Skeletal muscle tissue (tissue), 4 donors: ENCODE results near the gene FAM83D. TPM values are rescaled to one million over a fixed set of nuclear protein-coding genes. Genes with fewer than 3 reads are reported as not detected.

Source experiments
- H3K27ac ChIP-seq: one replicate; pipeline ENCODE4 v1.7.0; 2013; ENCODE audit warnings: mild to moderate bottlenecking, low read depth, low read length, inconsistent platforms
- H3K27me3 ChIP-seq, 3 donors: one replicate each; pipeline ENCODE4 v1.7.0; 2013; ENCODE audit warnings: low read length in 3 of 3; ENCODE audit not compliant: control insufficient read depth in 3 of 3, insufficient read depth in 3 of 3
- H3K36me3 ChIP-seq, 3 donors: one replicate each; pipeline ENCODE4 v1.7.0; 2013; ENCODE audit warnings: low read length in 3 of 3; ENCODE audit not compliant: control insufficient read depth in 3 of 3, insufficient read depth in 3 of 3
- H3K4me1 ChIP-seq, 3 donors: one replicate each; pipeline ENCODE4 v1.7.0; 2013; ENCODE audit warnings: low read length in 3 of 3, mild to moderate bottlenecking in 3 of 3; ENCODE audit not compliant: control insufficient read depth in 3 of 3, insufficient read depth in 3 of 3
- H3K4me3 ChIP-seq, 3 donors: one replicate each; pipeline ENCODE4 v1.7.0; 2013; ENCODE audit warnings: low read length in 3 of 3
- H3K9ac ChIP-seq, 3 donors: one replicate each; pipeline ENCODE4 v1.7.0; 2013; ENCODE audit warnings: low read length in 3 of 3, mild to moderate bottlenecking in 3 of 3, moderate library complexity in 2 of 3, low read depth in 1 of 3
- H3K9me3 ChIP-seq, 3 donors: one replicate each; pipeline ENCODE4 v1.7.0; 2013; ENCODE audit warnings: low read length in 3 of 3; ENCODE audit not compliant: control insufficient read depth in 3 of 3
- total RNA-seq: library from RNA; depleted of rRNA; stranded (reverse); fragments of >200 nt; gene quantifications from one replicate; pipeline ENCODE4 v1.2.3, GENCODE V29; 2014
- donor health status: Osteomylitis.

FAM83D gene
- total RNA-seq, 1 donor from 2014 or later = 4.2 TPM

GRCh38 chr20:38962044-38962927, 36.1 kb downstream of the FAM83D start, which contains the start of gene DHX35:
Gene DHX35, plus strand, starts transcription at chr20:38962344. Its CDS starts 24 bp downstream, at chr20:38962368.
- Histone ChIP-seq H3K27ac (peak within 1 kb of the TSS; percentile 94), H3K9me3 (no peaks in the 10 kb centered on the region), H3K4me1 (peaks cover 9 to 24% (median 12%) of the 10 kb centered on the region in 3 donors), H3K4me3 (peak within 1 kb of the TSS; percentile 82 to 95 (median 94)), H3K9ac (peak within 1 kb of the TSS; percentile 93 to 98 (median 93)), H3K36me3 (peaks cover 0 to 7% (median 4%) of the 10 kb centered on the region in 3 donors), H3K27me3 (no peaks in the 10 kb centered on the region)

DNA sequence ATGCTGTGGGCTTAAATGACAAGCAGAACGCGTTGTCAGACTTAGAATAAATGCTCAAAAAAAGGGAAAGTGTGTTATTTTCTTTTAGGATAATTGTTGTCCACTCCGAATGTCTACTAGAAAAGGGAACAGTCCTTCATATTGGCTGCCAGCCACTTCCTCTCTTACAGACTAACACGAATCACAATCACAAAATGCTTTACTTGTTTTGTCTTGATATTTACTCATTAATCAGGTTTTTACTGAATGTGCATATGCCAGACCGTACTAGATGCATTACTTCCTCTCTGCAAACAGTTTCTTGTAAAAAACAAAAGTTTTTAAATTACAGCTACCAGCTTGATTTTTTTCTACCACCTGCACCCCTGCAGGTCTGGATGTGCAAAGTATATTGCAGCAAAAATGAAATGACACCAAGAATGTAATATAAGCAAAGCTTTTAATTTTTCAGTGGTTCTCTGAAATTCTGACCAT, 36.7 kb downstream of the FAM83D start:
- peaks cover 9 to 24% (median 12%) of the 10 kb centered on the region in 3 donors for H3K4me1 ChIP-seq
- H3K4me3 ChIP-seq = peak overlapping the region; percentile 82 to 95 (median 94)
- no peaks in the 10 kb centered on the region for H3K27me3 ChIP-seq
- peak overlapping the region; percentile 94 for H3K27ac ChIP-seq
- peak overlapping the region; percentile 93 to 98 (median 93) for H3K9ac ChIP-seq
- H3K9me3 ChIP-seq = no peaks in the 10 kb centered on the region
- H3K36me3 ChIP-seq = peaks cover 0 to 7% (median 4%) of the 10 kb centered on the region in 3 donors

- no peak overlapping the region for H3K4me3 ChIP-seq
Observed at GRCh38 chr20:38963745-38964144, 37.5 kb downstream of the FAM83D start.

GRCh38 chr20:38965264-38965663, 39.0 kb downstream of the FAM83D start:
- Histone ChIP-seq H3K4me1 (peaks cover 9 to 24% (median 12%) of the 10 kb centered on the region in 3 donors), H3K9me3 (no peaks in the 10 kb centered on the region), H3K36me3 (peaks cover 7 to 21% (median 12%) of the 10 kb centered on the region in 3 donors), H3K27me3 (no peaks in the 10 kb centered on the region), H3K4me3 (no peak overlapping the region), H3K9ac (no peak overlapping the region), H3K27ac (no peak overlapping the region)

More at GRCh38 chr20:38963745-38964144, 37.5 kb downstream of the FAM83D start:
- peaks cover 9 to 24% (median 12%) of the 10 kb centered on the region in 3 donors for H3K4me1 ChIP-seq
- no peaks in the 10 kb centered on the region for H3K9me3 ChIP-seq
- H3K27ac ChIP-seq = no peak overlapping the region
- no peak overlapping the region for H3K9ac ChIP-seq
- H3K36me3 ChIP-seq = peaks cover 0 to 7% (median 4%) of the 10 kb centered on the region in 3 donors
- no peaks in the 10 kb centered on the region for H3K27me3 ChIP-seq

GRCh38 chr20:38968090-38968489, 41.9 kb downstream of the FAM83D start:
- Histone ChIP-seq H3K27me3 (no peaks in the 10 kb centered on the region), H3K27ac (no peak overlapping the region), H3K9me3 (no peaks in the 10 kb centered on the region), H3K9ac (no peak overlapping the region), H3K4me1 (peaks cover 2 to 7% (median 3%) of the 10 kb centered on the region in 3 donors), H3K36me3 (peaks cover 12 to 33% (median 22%) of the 10 kb centered on the region in 3 donors), H3K4me3 (no peak overlapping the region)

DNA sequence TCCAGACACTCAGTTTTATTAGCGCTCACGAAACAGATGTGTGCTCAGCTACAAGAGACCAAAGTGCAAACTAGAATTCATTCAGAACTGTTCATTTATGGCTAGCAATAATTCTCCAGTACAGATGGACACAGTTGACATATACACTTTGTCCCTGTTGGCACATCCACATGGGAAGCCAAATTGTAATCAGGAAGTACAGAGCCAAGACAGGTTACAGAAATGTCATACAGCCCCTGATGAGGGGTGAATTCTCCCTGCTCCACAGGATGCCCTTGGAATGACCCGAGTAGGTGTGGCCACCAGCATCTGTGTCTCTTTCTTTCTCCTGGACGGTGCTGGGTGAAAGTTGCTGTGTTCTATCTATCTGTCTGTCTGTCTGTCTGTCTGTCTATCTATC, 43.5 kb downstream of the FAM83D start:
- peaks cover 12 to 39% (median 26%) of the 10 kb centered on the region in 3 donors for H3K36me3 ChIP-seq
- no peak overlapping the region for H3K9ac ChIP-seq
- H3K4me3 ChIP-seq = no peak overlapping the region
- H3K9me3 ChIP-seq = no peaks in the 10 kb centered on the region
- H3K27me3 ChIP-seq = no peaks in the 10 kb centered on the region
- no peak overlapping the region for H3K27ac ChIP-seq
- no peaks in the 10 kb centered on the region for H3K4me1 ChIP-seq

DNA sequence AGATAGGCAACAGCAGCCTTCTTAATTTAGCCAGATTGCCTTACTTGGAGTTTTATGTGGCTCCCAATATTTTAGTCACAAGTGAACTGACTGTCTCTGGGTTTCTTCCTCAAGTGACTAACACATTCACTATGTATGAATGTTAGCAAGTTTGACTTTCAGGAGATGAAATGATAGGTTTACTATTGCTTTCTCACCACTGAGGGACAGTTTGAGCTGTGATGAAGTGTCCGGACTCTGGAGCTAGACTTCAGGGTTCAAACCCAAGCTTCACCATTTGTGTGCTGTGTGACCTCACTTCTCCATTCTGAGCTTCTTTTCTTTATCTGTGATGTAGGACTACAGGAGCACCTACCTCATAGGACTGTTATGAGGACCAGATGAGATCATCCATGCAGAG, 44.1 kb downstream of the FAM83D start:
- Histone ChIP-seq H3K9me3 (no peaks in the 10 kb centered on the region), H3K36me3 (peaks cover 12 to 37% (median 23%) of the 10 kb centered on the region in 3 donors), H3K27me3 (no peaks in the 10 kb centered on the region), H3K4me3 (no peak overlapping the region), H3K9ac (no peak overlapping the region), H3K27ac (no peak overlapping the region), H3K4me1 (no peaks in the 10 kb centered on the region)

GRCh38 chr20:38973107-38973506, 46.9 kb downstream of the FAM83D start:
- H3K9ac ChIP-seq = no peak overlapping the region
- peaks cover 12 to 37% (median 22%) of the 10 kb centered on the region in 3 donors for H3K36me3 ChIP-seq
- H3K27me3 ChIP-seq = no peaks in the 10 kb centered on the region
- H3K9me3 ChIP-seq = no peaks in the 10 kb centered on the region
- no peaks in the 10 kb centered on the region for H3K4me1 ChIP-seq
- no peak overlapping the region for H3K27ac ChIP-seq
- H3K4me3 ChIP-seq = no peak overlapping the region

DNA sequence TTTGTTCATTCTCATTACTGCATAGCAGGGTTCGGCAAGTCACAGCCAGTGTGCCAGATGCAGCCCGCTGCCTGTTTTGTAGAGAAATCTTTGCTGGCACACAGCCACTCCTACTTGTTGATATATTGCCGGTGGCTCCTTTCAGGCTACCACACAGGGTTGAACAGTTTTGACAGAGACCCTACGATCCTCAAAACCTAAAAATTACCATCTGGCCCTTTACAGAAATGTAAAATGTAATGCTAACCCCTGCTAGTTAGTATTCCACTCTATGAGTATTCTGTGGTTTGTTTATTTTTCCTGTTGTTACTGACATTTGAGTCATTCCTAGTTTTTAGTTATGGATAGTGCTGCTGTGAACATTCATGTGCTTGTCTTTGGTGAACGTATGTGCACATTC, 47.4 kb downstream of the FAM83D start:
- Histone ChIP-seq H3K36me3 (peaks cover 12 to 37% (median 22%) of the 10 kb centered on the region in 3 donors), H3K9me3 (no peaks in the 10 kb centered on the region), H3K4me1 (no peaks in the 10 kb centered on the region), H3K4me3 (no peak overlapping the region), H3K27ac (no peak overlapping the region), H3K9ac (no peak overlapping the region), H3K27me3 (no peaks in the 10 kb centered on the region)
